H1 (cell line): ENCODE results near the gene IGF1. TPM values are rescaled to one million over a fixed set of nuclear protein-coding genes. Genes with fewer than 3 reads are reported as not detected.

Experiments used
- CTCF ChIA-PET: fragments of 300-600 bp; sonication (Branson Sonifier 250); formaldehyde crosslinking; loops from one replicate; lab custom pipeline; 2021; ENCODE audit not compliant: partially characterized antibody; lab: Charles Lee
- POLR2A ChIA-PET: fragments of 300-600 bp; sonication (Branson Sonifier 250); formaldehyde crosslinking; loops from one replicate; lab custom pipeline; 2021; ENCODE audit warnings: inconsistent platforms; ENCODE audit not compliant: partially characterized antibody; lab: Charles Lee
- DNase-seq, 2 experiments: peaks; one replicate each; pipeline versions ENCODE4 v3.0.0 to v3.0.0-alpha.2; 2010 to 2022; ENCODE audit warnings: low spot score in 2 of 2, low read depth in 1 of 2, mixed read lengths in 1 of 2
- FAIRE-seq: peaks from 2 replicates; lab custom pipeline; 2011; peaks lifted over from hg19 to GRCh38; lab: Jason Lieb, UNC
- H2AFZ ChIP-seq: 2 replicates; pipeline ENCODE4 v1.8.1; 2012; ENCODE audit warnings: low read length, inconsistent platforms
- H2AK5ac ChIP-seq: 2 replicates; pipeline ENCODE4 v1.6.1; 2013; ENCODE audit warnings: low read depth, low read length
- H2BK120ac ChIP-seq: replicated peaks from 2 replicates; pipeline ENCODE3; 2013; ENCODE audit warnings: low read depth, low read length, inconsistent platforms
- H2BK12ac ChIP-seq: 2 replicates; pipeline ENCODE4 v1.6.1; 2013; ENCODE audit warnings: low read depth, low read length
- H2BK15ac ChIP-seq: 2 replicates; pipeline ENCODE4 v1.6.1; 2013; ENCODE audit warnings: low read length
- H2BK20ac ChIP-seq: 2 replicates; pipeline ENCODE4 v1.6.1; 2013; ENCODE audit warnings: low read length
- H2BK5ac ChIP-seq: 2 replicates; pipeline ENCODE4 v1.6.1; 2013; ENCODE audit warnings: low read depth, low read length
- H3K14ac ChIP-seq: 2 replicates; pipeline ENCODE4 v1.6.1; 2013; ENCODE audit warnings: inconsistent platforms; ENCODE audit not compliant: insufficient read length
- H3K18ac ChIP-seq: 2 replicates; pipeline ENCODE4 v1.6.1; 2013; ENCODE audit warnings: low read length; ENCODE audit errors: extremely low read depth
- H3K23ac ChIP-seq: 2 replicates; pipeline ENCODE4 v1.6.1; 2013; ENCODE audit warnings: inconsistent platforms; ENCODE audit not compliant: insufficient read length
- H3K23me2 ChIP-seq: 2 replicates; pipeline ENCODE4 v1.6.1; 2013; ENCODE audit warnings: low read depth, low read length
- H3K27ac ChIP-seq: 2 replicates; pipeline ENCODE4 v1.6.1; 2011; ENCODE audit warnings: low read depth, low read length, inconsistent platforms
- H3K27me3 ChIP-seq, 4 experiments: replicated peaks in 1 of 4; 1 replicate in 1 of 4; 2 replicates in 3 of 4; pipeline versions ENCODE4 v1.6.1 to v1.8.1; 2011 to 2013; ENCODE audit warnings: low read length in 3 of 4, mild to moderate bottlenecking in 3 of 4, inconsistent platforms in 2 of 4, mixed read lengths in 2 of 4, moderate library complexity in 1 of 4; ENCODE audit not compliant: control insufficient read depth in 3 of 4, insufficient read depth in 3 of 4; ENCODE audit errors: extremely low read depth in 1 of 4
- H3K36me3 ChIP-seq, 4 experiments: 2 replicates each; pipeline versions ENCODE4 v1.6.1 to v1.8.1; 2011 to 2013; ENCODE audit warnings: mild to moderate bottlenecking in 4 of 4, low read length in 3 of 4, moderate library complexity in 2 of 4, control low read depth in 1 of 4, inconsistent platforms in 1 of 4; ENCODE audit not compliant: insufficient read depth in 4 of 4, control insufficient read depth in 2 of 4
- H3K4ac ChIP-seq: replicated peaks from 2 replicates; pipeline ENCODE3; 2013; ENCODE audit warnings: low read length, low read depth, mixed read lengths, inconsistent platforms; ENCODE audit not compliant: insufficient read length
- H3K4me1 ChIP-seq, 4 experiments: replicated peaks in 1 of 4; 1 replicate in 1 of 4; 2 replicates in 3 of 4; pipeline versions ENCODE4 v1.6.1 to v1.8.1; 2011 to 2013; ENCODE audit warnings: low read length in 3 of 4, inconsistent platforms in 2 of 4, mixed read lengths in 1 of 4; ENCODE audit not compliant: insufficient read depth in 4 of 4, control insufficient read depth in 3 of 4
- H3K4me2 ChIP-seq, 2 experiments: 2 replicates each; pipeline versions ENCODE4 v1.6.1 to v1.8.1; 2011 to 2013; ENCODE audit warnings: low read depth in 2 of 2, low read length in 2 of 2, control low read depth in 1 of 2, inconsistent platforms in 1 of 2, mild to moderate bottlenecking in 1 of 2; ENCODE audit not compliant: insufficient read depth in 1 of 2
- H3K4me3 ChIP-seq, 4 experiments: fragments of 200-600, 300-600 bp in 1 of 4; sonication (generic), shearing (Covaris generic), sonication (Bioruptor Twin) in 1 of 4; 2 replicates each; pipeline versions ENCODE4 v1.5.1 to v1.8.1; 2011 to 2016; ENCODE audit warnings: low read length in 4 of 4, low read depth in 3 of 4, control low read depth in 2 of 4, inconsistent platforms in 2 of 4, mild to moderate bottlenecking in 2 of 4, mixed read lengths in 1 of 4, moderate library complexity in 1 of 4; ENCODE audit not compliant: insufficient read depth in 2 of 4; ENCODE audit errors: extremely low read depth in 1 of 4
- H3K56ac ChIP-seq: replicated peaks from 2 replicates; pipeline ENCODE3; 2013; ENCODE audit warnings: low read depth, mild to moderate bottlenecking, mixed read lengths, low read length, inconsistent platforms; ENCODE audit not compliant: insufficient read length
- H3K79me1 ChIP-seq: 2 replicates; pipeline ENCODE4 v1.6.1; 2013; ENCODE audit warnings: low read depth, low read length, control low read depth
- H3K79me2 ChIP-seq, 2 experiments: 2 replicates each; pipeline versions ENCODE4 v1.6.1 to v1.8.1; 2012 to 2013; ENCODE audit warnings: low read length in 2 of 2, mild to moderate bottlenecking in 2 of 2, inconsistent platforms in 1 of 2; ENCODE audit not compliant: insufficient read depth in 2 of 2, control insufficient read depth in 1 of 2
- H3K9ac ChIP-seq, 4 experiments: replicated peaks in 1 of 4; 1 replicate in 1 of 4; 2 replicates in 3 of 4; pipeline versions ENCODE4 v1.6.1 to v1.8.1; 2011 to 2013; ENCODE audit warnings: low read depth in 3 of 4, low read length in 3 of 4, control low read depth in 2 of 4, mild to moderate bottlenecking in 2 of 4, moderate library complexity in 2 of 4, inconsistent platforms in 1 of 4; ENCODE audit errors: extremely low read depth in 1 of 4
- H3K9me3 ChIP-seq, 2 experiments: 2 replicates each; pipeline versions ENCODE4 v1.6.1 to v1.8.1; 2012 to 2013; ENCODE audit warnings: mild to moderate bottlenecking in 2 of 2, moderate library complexity in 2 of 2, control low read depth in 1 of 2, inconsistent platforms in 1 of 2, low read depth in 1 of 2, low read length in 1 of 2, mixed read lengths in 1 of 2; ENCODE audit not compliant: insufficient read depth in 2 of 2
- H4K20me1 ChIP-seq, 2 experiments: replicated peaks in 1 of 2; 2 replicates each; pipeline versions ENCODE3 to v1.8.1; 2011 to 2013; ENCODE audit warnings: inconsistent platforms in 2 of 2, low read length in 2 of 2, mild to moderate bottlenecking in 1 of 2; ENCODE audit not compliant: insufficient read depth in 2 of 2, control insufficient read depth in 1 of 2
- H4K5ac ChIP-seq: 2 replicates; pipeline ENCODE4 v1.6.1; 2013; ENCODE audit warnings: low read length, low read depth, mixed read lengths, inconsistent platforms; ENCODE audit not compliant: insufficient read length
- H4K8ac ChIP-seq: 2 replicates; pipeline ENCODE4 v1.8.0; 2013; ENCODE audit warnings: mild to moderate bottlenecking, moderate library complexity, low read length, inconsistent platforms; ENCODE audit not compliant: insufficient read depth; ENCODE audit errors: extremely low read depth
- H4K91ac ChIP-seq: replicated peaks from 2 replicates; pipeline ENCODE3; 2013; ENCODE audit warnings: low read length, mixed read lengths, inconsistent platforms; ENCODE audit not compliant: insufficient read length
- BCL11A ChIP-seq, 2 experiments: IDR thresholded peaks; one replicate each; pipeline ENCODE4 v1.6.1; 2011; ENCODE audit warnings: low read depth in 2 of 2, low read length in 2 of 2, mild to moderate bottlenecking in 2 of 2
- KDM4A ChIP-seq: IDR thresholded peaks from one replicate; pipeline ENCODE4 v1.7.1; 2012; ENCODE audit warnings: low read depth, mild to moderate bottlenecking, moderate library complexity, low read length, inconsistent platforms; ENCODE audit not compliant: severe bottlenecking
- MAFK ChIP-seq: IDR thresholded peaks from 2 replicates; pipeline ENCODE4 v1.6.1; 2012; ENCODE audit warnings: low read depth, mild to moderate bottlenecking, improper control_type of control experiment, low read length
- POLR2A ChIP-seq, 2 experiments: IDR thresholded peaks; 1 replicate in 1 of 2; 2 replicates in 1 of 2; pipeline ENCODE4 v1.6.1; 2011; ENCODE audit warnings: low read depth in 2 of 2, low read length in 2 of 2, mild to moderate bottlenecking in 2 of 2; ENCODE audit errors: control extremely low read depth in 1 of 2
- POLR2AphosphoS5 ChIP-seq: IDR thresholded peaks from 2 replicates; pipeline ENCODE4 v1.6.1; 2011; ENCODE audit warnings: low read depth, low read length
- RAD21 ChIP-seq, 2 experiments: IDR thresholded peaks in 1 of 2; conservative IDR thresholded peaks in 1 of 2; 2 replicates each; pipeline ENCODE4 v1.6.1; 2011; ENCODE audit warnings: low read depth in 2 of 2, low read length in 2 of 2, improper control_type of control experiment in 1 of 2, inconsistent platforms in 1 of 2, mild to moderate bottlenecking in 1 of 2, moderate library complexity in 1 of 2
- SP1 ChIP-seq: IDR thresholded peaks from 2 replicates; pipeline ENCODE4 v1.6.1; 2011; ENCODE audit warnings: low read depth, low read length
- TCF12 ChIP-seq: IDR thresholded peaks from 2 replicates; pipeline ENCODE4 v1.6.1; 2011; ENCODE audit warnings: low read depth, mild to moderate bottlenecking, low read length
- WGBS, 2 experiments: shearing (Covaris generic) in 1 of 2; methylation state at CpG; one replicate each; pipeline versions ENCODE4 v1.1.6 to v1.1.7; 2013 to 2015; ENCODE audit warnings: low lambda C conversion rate in 2 of 2, mixed read lengths in 2 of 2, inconsistent platforms in 1 of 2, low coverage in 1 of 2, missing lambda C conversion rate in 1 of 2; ENCODE audit not compliant: insufficient replicate concordance in 2 of 2, insufficient coverage in 1 of 2, insufficient read length in 1 of 2; ENCODE audit errors: extremely low coverage in 1 of 2, missing lambda C conversion rate in 1 of 2; 5-methylcytosine and 5-hydroxymethylcytosine counted together
- polyA plus RNA-seq, 7 experiments: library from polyadenylated mRNA; depleted of rRNA in 3 of 7; stranded (reverse) in 5 of 7; unstranded in 2 of 7; fragments of >200 nt in 5 of 7; fragments of 200-250 nt in 2 of 7; gene quantifications; 1 replicate in 5 of 7; 2 replicates in 1 of 7; 4 replicates in 1 of 7; pipeline versions ENCODE4 v1.2.1 to v1.2.3, GENCODE V29; 2011 to 2013; ENCODE audit warnings: missing spikeins in 2 of 7, mixed read lengths in 2 of 7
- total RNA-seq: library from RNA; stranded (reverse); fragmentation: NEBNext Ultra II Directional; extraction: Animal tissue kit (Norgen Biotek cat#: 25700); gene quantifications from 2 replicates; pipeline ENCODE4 v1.2.1, GENCODE V29; 2021

IGF1 gene
- total and polyA plus RNA-seq, 2 of the 8 experiments (the other 6 are each of a cell fraction or from before 2014, with no cell fraction given), result not detected

DNA sequence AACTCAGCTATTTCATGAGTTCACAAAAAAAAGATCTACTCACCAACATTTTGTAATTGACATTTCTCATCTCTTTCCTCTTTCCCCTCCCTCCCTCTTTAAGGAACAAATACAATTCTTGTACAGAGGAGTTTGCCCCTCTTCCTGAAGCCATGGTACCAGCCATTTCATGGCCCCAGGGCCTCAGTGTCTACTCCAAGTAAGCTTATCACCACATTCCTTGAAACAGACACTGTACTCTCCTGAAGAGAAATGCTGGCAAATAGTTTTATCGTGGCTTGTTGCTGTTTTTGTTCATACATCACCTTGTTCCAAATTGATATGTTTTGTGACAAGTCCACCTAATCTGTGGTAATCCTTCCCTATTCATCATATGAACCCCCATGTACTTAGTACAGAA is 29.7 kb upstream of the IGF1 start:
- no peak overlapping the region for H3K4ac ChIP-seq
- no peak overlapping the region for H4K5ac ChIP-seq
- H3K27me3 ChIP-seq, result no peaks in the 10 kb centered on the region
- no peak overlapping the region for H4K91ac ChIP-seq
- H2AFZ ChIP-seq, result 0 out of 2 replicates have a peak overlapping the region, but pooled peaks have one; percentile 13
- no peak overlapping the region for H3K4me3 ChIP-seq
- H3K14ac ChIP-seq, result no peak overlapping the region
- WGBS, 2 experiments, result 76% methylated on average over 1 of the region's 1 CpG; no CpG with 5 or more reads in 1 of the 2 experiments
- H2BK12ac ChIP-seq, result no peak overlapping the region
- H3K4me2 ChIP-seq, result no peak overlapping the region
- H3K36me3 ChIP-seq, result no peaks in the 10 kb centered on the region
- no peaks in the 10 kb centered on the region for H3K79me2 ChIP-seq
- H3K18ac ChIP-seq, result no peak overlapping the region
- H4K20me1 ChIP-seq, result no peaks in the 10 kb centered on the region
- H2BK15ac ChIP-seq, result no peak overlapping the region
- H2BK5ac ChIP-seq, result no peak overlapping the region
- no peaks in the 10 kb centered on the region for H3K23me2 ChIP-seq
- H3K23ac ChIP-seq, result no peak overlapping the region
- 0 out of 4 replicates have a peak, but pooled peaks cover 0 to 4% of the 10 kb centered on the region in 2 experiments for H3K9me3 ChIP-seq
- H3K79me1 ChIP-seq, result no peaks in the 10 kb centered on the region
- no peak overlapping the region for H3K27ac ChIP-seq
- FAIRE-seq, result no peak
- no peak overlapping the region for H4K8ac ChIP-seq
- no peak overlapping the region for H2AK5ac ChIP-seq
- no peak overlapping the region for H2BK20ac ChIP-seq
- ChIA-PET CTCF (interaction anchor here (1.6 kb wide), 1 partner anchor 25 kb away, joined by 4 read pairs; no protein-coding TSS in a partner anchor), POLR2A (no interaction called here)
- no peak overlapping the region for H2BK120ac ChIP-seq
- H3K56ac ChIP-seq, result no peak overlapping the region
- no peak for DNase-seq
- no peak overlapping the region for H3K9ac ChIP-seq
- H3K4me1 ChIP-seq, result no peaks in the 10 kb centered on the region; a peak in 1 of 7 replicates
- no peak for TF ChIP-seq POLR2AphosphoS5
- no peak for TF ChIP-seq BCL11A (IDR thresholded peaks at IDR 0.05; ENCODE audit: low read depth in 2 of 2, low read length in 2 of 2)
- TF ChIP-seq KDM4A, result no peak
- TF ChIP-seq POLR2A (IDR thresholded peaks at IDR 0.05; ENCODE audit: control extremely low read depth in 1 of 2, low read depth in 2 of 2, low read length in 2 of 2), result no peak
- TF ChIP-seq TCF12, result no peak
- TF ChIP-seq RAD21 (IDR thresholded peaks at IDR 0.05 in 1 of 2, conservative IDR thresholded peaks at IDR 0.05 in 1 of 2; ENCODE audit: low read depth in 2 of 2, low read length in 2 of 2), result no peak
- TF ChIP-seq MAFK, result no peak
- no peak for TF ChIP-seq SP1
